Testis (tissue), 3 donors: Measurements from ENCODE around the gene COL4A6. TPM values are rescaled to one million over a fixed set of nuclear protein-coding genes. Genes with fewer than 3 reads are reported as not detected.

ENCODE experiments used
- DNase-seq: peaks from one replicate; pipeline ENCODE4 v3.0.0-alpha.2; 2019
- H3K27ac ChIP-seq, 2 donors: fragments of 200-600 bp; sonication (generic); one replicate each; pipeline ENCODE4 v1.5.1; 2019
- H3K27me3 ChIP-seq: fragments of 200-600 bp; sonication (generic); one replicate; pipeline ENCODE4 v1.5.1; 2019
- H3K36me3 ChIP-seq: fragments of 200-600 bp; sonication (generic); one replicate; pipeline ENCODE4 v1.5.1; 2017; ENCODE audit warnings: low read depth; ENCODE audit errors: missing control alignments
- H3K4me1 ChIP-seq: fragments of 200-600 bp; sonication (generic); one replicate; pipeline ENCODE4 v1.5.1; 2019
- H3K4me3 ChIP-seq, 2 donors: fragments of 200-600 bp; sonication (generic); one replicate each; pipeline ENCODE4 v1.5.1; 2017 to 2019
- H3K9me3 ChIP-seq: fragments of 200-600 bp; sonication (generic); one replicate; pipeline ENCODE4 v1.5.1; 2017
- CTCF ChIP-seq, 3 experiments: fragments of 450-650 bp in 2 of 3; fragments of 200-600 bp in 1 of 3; sonication (generic) in 1 of 3; IDR thresholded peaks; one replicate each; pipeline ENCODE4 v1.5.1; 2016 to 2019; ENCODE audit warnings: antibody characterized with exemption in 3 of 3, mild to moderate bottlenecking in 2 of 3, moderate library complexity in 1 of 3
- POLR2A ChIP-seq: fragments of 450-650 bp; IDR thresholded peaks from one replicate; pipeline ENCODE4 v1.6.1; 2017; ENCODE audit warnings: antibody characterized with exemption, mild to moderate bottlenecking, moderate library complexity
- WGBS, 2 donors: methylation state at CpG; one replicate each; pipeline ENCODE4 v1.1.5; 2018; 5-methylcytosine and 5-hydroxymethylcytosine counted together
- intact Hi-C: fragments of 100-400 bp; cut with DNase I; formaldehyde crosslinking; loops from one replicate; pipeline ENCODE4 v1.15.1; 2023; ENCODE audit warnings: low total_unique reads
- polyA plus RNA-seq: library from polyadenylated mRNA; stranded (reverse); fragments of 350-450 nt; fragmentation: Illumina TruSeq; extraction: RNeasy Lipid Tissue Mini Kit (QIAGEN cat#74804); gene quantifications from one replicate; pipeline ENCODE4 v1.2.3, GENCODE V29; 2014; ENCODE audit warnings: low read depth, low replicate concordance; ENCODE audit not compliant: insufficient read depth
- total RNA-seq, 2 donors: library from RNA; depleted of rRNA; stranded (reverse); fragments of >200 nt; gene quantifications; one replicate each; pipeline ENCODE4 v1.2.3, GENCODE V29; 2016

COL4A6 gene
- total and polyA plus RNA-seq, 3 donors from 2014 or later, result 2.4 to 4.9 (median 3.5) TPM

DNA sequence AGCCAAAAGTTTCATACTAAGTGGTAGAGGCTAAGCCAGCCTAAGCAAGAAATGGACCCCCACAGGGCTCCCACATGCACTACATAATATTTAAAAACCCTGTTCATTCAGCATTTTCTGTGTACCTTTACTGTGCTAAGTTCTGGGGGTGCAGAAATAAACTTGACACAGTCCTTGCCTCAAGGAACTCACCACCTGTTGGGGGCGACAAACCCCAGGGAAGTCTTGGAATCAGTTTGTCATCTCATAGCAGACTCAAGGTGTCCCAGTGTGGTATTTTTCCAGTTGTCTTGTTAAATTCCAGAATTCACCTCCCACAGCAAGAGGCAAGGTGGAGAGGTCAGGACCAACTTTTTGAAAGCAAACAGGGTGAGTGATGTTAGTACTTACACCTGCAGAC is 303.5 kb downstream of the COL4A6 start:
- intact Hi-C loops, result no loop called here
- no peaks in the 10 kb centered on the region for H3K27me3 ChIP-seq
- no peaks in the 10 kb centered on the region for H3K9me3 ChIP-seq
- H3K4me1 ChIP-seq, result no peaks in the 10 kb centered on the region
- no peak overlapping the region for H3K27ac ChIP-seq
- 77 to 88% methylated on average over 1 of the region's 1 CpG for WGBS, 2 donors
- TF ChIP-seq CTCF (IDR thresholded peaks at IDR 0.05) (no peak), POLR2A (no peak)
- no peak for DNase-seq
- no peak overlapping the region for H3K4me3 ChIP-seq
- H3K36me3 ChIP-seq, result no peaks in the 10 kb centered on the region

DNA sequence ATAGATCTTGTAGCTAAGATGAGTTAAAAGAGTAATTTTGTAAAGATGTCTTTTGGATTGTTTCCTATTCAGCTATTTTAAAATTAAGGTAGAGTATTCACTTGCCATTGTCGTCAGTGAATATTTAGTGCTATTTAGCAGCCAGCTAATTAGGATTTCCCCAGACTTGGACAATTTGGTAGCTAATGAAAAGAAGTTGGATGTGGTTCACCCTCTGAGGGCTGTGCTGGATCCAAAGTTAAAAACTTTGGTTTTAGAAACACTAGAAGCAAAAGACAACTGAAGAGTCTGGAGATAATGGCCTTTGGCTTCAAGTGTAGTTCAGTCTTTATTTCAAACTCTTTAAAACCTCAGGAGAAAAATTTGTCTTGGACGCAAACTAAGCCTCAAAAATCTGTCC is 305.3 kb downstream of the COL4A6 start:
- WGBS, 2 donors, result 57 to 61% methylated on average over 2 of the region's 2 CpGs
- Histone ChIP-seq H3K4me3 (no peak overlapping the region), H3K9me3 (no peaks in the 10 kb centered on the region), H3K36me3 (no peaks in the 10 kb centered on the region), H3K4me1 (no peaks in the 10 kb centered on the region), H3K27me3 (no peaks in the 10 kb centered on the region), H3K27ac (no peak overlapping the region)
- no peak for DNase-seq
- intact Hi-C loops, result no loop called here
- no peak for TF ChIP-seq CTCF (IDR thresholded peaks at IDR 0.05)
- TF ChIP-seq POLR2A, result no peak

DNA sequence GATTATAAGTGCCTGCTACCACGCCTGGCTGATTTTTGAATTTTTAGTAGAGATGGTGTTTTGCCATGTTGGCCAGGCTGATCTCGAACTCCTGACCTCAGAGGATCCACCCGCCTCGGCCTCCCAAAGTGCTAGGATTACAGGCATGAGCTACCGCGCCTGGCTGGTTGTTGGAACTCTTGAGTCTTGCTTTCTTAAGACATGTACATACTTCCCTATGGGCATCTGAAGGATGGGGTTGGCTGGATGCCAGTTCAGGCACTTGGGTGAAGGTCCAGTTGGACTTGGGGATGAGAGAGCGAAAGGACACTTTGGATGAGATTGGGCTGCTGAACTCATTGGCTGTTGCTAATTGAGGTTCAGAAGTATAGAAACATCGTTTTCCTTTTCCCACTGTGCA is 306.2 kb downstream of the COL4A6 start:
- no peak for DNase-seq
- Histone ChIP-seq H3K9me3 (no peaks in the 10 kb centered on the region), H3K4me3 (no peak overlapping the region), H3K27ac (no peak overlapping the region), H3K27me3 (no peaks in the 10 kb centered on the region), H3K36me3 (no peaks in the 10 kb centered on the region), H3K4me1 (no peaks in the 10 kb centered on the region)
- no peak for TF ChIP-seq POLR2A
- TF ChIP-seq CTCF (IDR thresholded peaks at IDR 0.05), result no peak
- 97 to 100% methylated on average over 6 to 8 of the region's 8 CpGs for WGBS, 2 donors
- intact Hi-C loops, result no loop called here

- DNase-seq, result no peak
- Histone ChIP-seq H3K9me3 (no peaks in the 10 kb centered on the region), H3K4me3 (no peak overlapping the region), H3K4me1 (no peaks in the 10 kb centered on the region), H3K36me3 (no peaks in the 10 kb centered on the region), H3K27me3 (no peaks in the 10 kb centered on the region), H3K27ac (no peak overlapping the region)
- TF ChIP-seq CTCF (IDR thresholded peaks at IDR 0.05) (no peak), POLR2A (no peak)
- 83 to 89% methylated on average over 2 of the region's 2 CpGs for WGBS, 2 donors
- intact Hi-C loops, result no loop called here
Measured at GRCh38 chrX:108131471-108131870, 306.8 kb downstream of the COL4A6 start.

- 100% methylated on average over 1 of the region's 1 CpG; no CpG with 5 or more reads in 1 of the 2 donors for WGBS, 2 donors
- H3K27ac ChIP-seq, result no peak overlapping the region
Measured at GRCh38 chrX:108130889-108131288, 307.3 kb downstream of the COL4A6 start.

More at GRCh38 chrX:108130889-108131288, 307.3 kb downstream of the COL4A6 start:
- Histone ChIP-seq H3K36me3 (no peaks in the 10 kb centered on the region), H3K4me3 (no peak overlapping the region), H3K27me3 (no peaks in the 10 kb centered on the region), H3K4me1 (no peaks in the 10 kb centered on the region), H3K9me3 (no peaks in the 10 kb centered on the region)
- TF ChIP-seq POLR2A (no peak), CTCF (IDR thresholded peaks at IDR 0.05) (no peak)
- intact Hi-C loops, result no loop called here
- no peak for DNase-seq
